ENCODE results near the gene CYSLTR2. TPM values are rescaled to one million over a fixed set of nuclear protein-coding genes. Genes with fewer than 3 reads are reported as not detected.
A peak's percentile ranks its signal among the peaks of the same experiment; 100 is the strongest.

CYSLTR2 gene
- total and polyA plus RNA-seq, 2 donors (not counting 1 experiment from before 2014, with no cell fraction given): 0.09 TPM; not detected in 1

- no peaks in the 10 kb centered on the region for H3K36me3 ChIP-seq (replicated peaks in 1 of 2; ENCODE audit: control extremely low read depth in 1 of 2, control insufficient read depth in 1 of 2, extremely low read depth in 1 of 2, insufficient read depth in 2 of 2, low read length in 1 of 2)
- ATAC-seq (ENCODE audit: low read depth) (no peak), DNase-seq (no peak)
- intact Hi-C loops (cut with micrococcal nuclease): no loop called here
- no peak overlapping the region for H3K4me2 ChIP-seq (replicated peaks; ENCODE audit: low read depth, low read length, poor library complexity, severe bottlenecking)
- CTCF ChIA-PET: interaction anchor here (1.5 to 3.4 kb wide), 2 partner anchors 10 to 20 kb away, joined by 4 to 12 read pairs; no protein-coding TSS in a partner anchor
- 75% methylated on average over 3 of the region's 4 CpGs for WGBS (ENCODE audit: insufficient coverage)
- peaks cover 7% of the 10 kb centered on the region for H3K27me3 Mint-ChIP-seq
- peaks cover 6% of the 10 kb centered on the region for H3K4me1 Mint-ChIP-seq
- no peaks in the 10 kb centered on the region for H3K4me1 ChIP-seq (ENCODE audit: control insufficient read depth in 2 of 2, insufficient read depth in 2 of 2, low read length in 2 of 2)
- H3K9me3 ChIP-seq (ENCODE audit: control extremely low read depth in 1 of 3, control insufficient read depth in 2 of 3, insufficient read depth in 1 of 3, low read length in 2 of 3): peaks cover 0 to 2% (median 0%) of the 10 kb centered on the region in 3 donors
- H3K27ac Mint-ChIP-seq: no peak overlapping the region
- H3K4me3 ChIP-seq (ENCODE audit: control extremely low read depth in 1 of 5, extremely low read depth in 1 of 5, insufficient read depth in 1 of 5, low read depth in 2 of 5, low read length in 4 of 5): no peak overlapping the region
- H4K20me1 ChIP-seq (ENCODE audit: control insufficient read depth, insufficient read depth, low read length, poor library complexity, severe bottlenecking): no peaks in the 10 kb centered on the region
- POLR2A ChIA-PET: no interaction called here
- H3K4me3 Mint-ChIP-seq: no peak overlapping the region
- H2AFZ ChIP-seq (ENCODE audit: insufficient read depth, low read depth, low read length, poor library complexity, severe bottlenecking): no peak overlapping the region
- no peak for TF ChIP-seq EZH2 (IDR thresholded peaks at IDR 0.05; ENCODE audit: borderline replicate concordance, insufficient read depth, low read depth, low read length, poor library complexity, severe bottlenecking)
- TF ChIP-seq CTCF (IDR thresholded peaks at IDR 0.05): no peak
- H3K27ac ChIP-seq (ENCODE audit: low read length in 2 of 2): no peak overlapping the region
- no peaks in the 10 kb centered on the region for H3K9me3 Mint-ChIP-seq (ENCODE audit: insufficient read depth)
- H3K9ac ChIP-seq (ENCODE audit: low read length): no peak overlapping the region
- H3K27me3 ChIP-seq (replicated peaks in 1 of 4; ENCODE audit: control extremely low read depth in 1 of 4, control insufficient read depth in 3 of 4, insufficient read depth in 4 of 4, low read length in 3 of 4): peaks cover 0 to 2% (median 0%) of the 10 kb centered on the region in 4 experiments
- H3K79me2 ChIP-seq (ENCODE audit: control insufficient read depth, insufficient read depth, low read length): no peaks in the 10 kb centered on the region
Measured at GRCh38 chr13:48749144-48749543, 95.4 kb downstream of the CYSLTR2 start.

GRCh38 chr13:48749699-48750473, 96.2 kb downstream of the CYSLTR2 start:
- Histone ChIP-seq H3K27me3 (replicated peaks in 1 of 4; ENCODE audit: control extremely low read depth in 1 of 4, control insufficient read depth in 3 of 4, insufficient read depth in 4 of 4, low read length in 3 of 4) (peaks cover 0 to 2% (median 0%) of the 10 kb centered on the region in 4 experiments), H3K79me2 (ENCODE audit: control insufficient read depth, insufficient read depth, low read length) (no peaks in the 10 kb centered on the region), H3K36me3 (replicated peaks in 1 of 2; ENCODE audit: control extremely low read depth in 1 of 2, control insufficient read depth in 1 of 2, extremely low read depth in 1 of 2, insufficient read depth in 2 of 2, low read length in 1 of 2) (no peaks in the 10 kb centered on the region), H3K4me3 (ENCODE audit: control extremely low read depth in 1 of 5, extremely low read depth in 1 of 5, insufficient read depth in 1 of 5, low read depth in 2 of 5, low read length in 4 of 5) (no peak overlapping the region), H3K27ac (ENCODE audit: low read length in 2 of 2) (no peak overlapping the region), H3K4me1 (ENCODE audit: control insufficient read depth in 2 of 2, insufficient read depth in 2 of 2, low read length in 2 of 2) (no peaks in the 10 kb centered on the region), H3K9ac (ENCODE audit: low read length) (no peak overlapping the region), H3K4me2 (replicated peaks; ENCODE audit: low read depth, low read length, poor library complexity, severe bottlenecking) (no peak overlapping the region), H3K9me3 (ENCODE audit: control extremely low read depth in 1 of 3, control insufficient read depth in 2 of 3, insufficient read depth in 1 of 3, low read length in 2 of 3) (peaks cover 0 to 2% (median 0%) of the 10 kb centered on the region in 3 donors), H4K20me1 (ENCODE audit: control insufficient read depth, insufficient read depth, low read length, poor library complexity, severe bottlenecking) (no peaks in the 10 kb centered on the region), H2AFZ (ENCODE audit: insufficient read depth, low read depth, low read length, poor library complexity, severe bottlenecking) (peak overlapping the region; percentile 40)
- TF ChIP-seq EZH2 (IDR thresholded peaks at IDR 0.05; ENCODE audit: borderline replicate concordance, insufficient read depth, low read depth, low read length, poor library complexity, severe bottlenecking): no peak
- TF ChIP-seq CTCF (IDR thresholded peaks at IDR 0.05): peak; percentile 48
- H3K4me1 Mint-ChIP-seq: peaks cover 6% of the 10 kb centered on the region
- no peak overlapping the region for H3K27ac Mint-ChIP-seq
- H3K9me3 Mint-ChIP-seq (ENCODE audit: insufficient read depth): peaks cover under 1% of the 10 kb centered on the region
- H3K27me3 Mint-ChIP-seq: peaks cover 8% of the 10 kb centered on the region
- ChIA-PET POLR2A (no interaction called here), CTCF (interaction anchor here (1.0 to 3.4 kb wide), 4 partner anchors 8 to 415 kb away, joined by 3 to 12 read pairs (median 4); no protein-coding TSS in a partner anchor)
- intact Hi-C loops (cut with micrococcal nuclease): no loop called here
- ATAC-seq (ENCODE audit: low read depth): peak; percentile 58
- peak; percentile 23 for DNase-seq
- WGBS (ENCODE audit: insufficient coverage): 53% methylated on average over 7 of the region's 15 CpGs
- H3K4me3 Mint-ChIP-seq: no peak overlapping the region

Measured in B cell (primary cell).